HPDE6-E6E7 (cell line): Measurements from ENCODE around the gene COX7A2L.
"Not testable (repeated sequence)": the region's sequence is repeated elsewhere in the genome, so short reads cannot be mapped to it uniquely, and the experiment has no call there.

Experiments
- DNase-seq: peaks from one replicate; pipeline ENCODE4 v3.0.0; 2011; ENCODE audit warnings: missing footprints; ENCODE audit errors: extremely low spot score

The COX7A2L gene

GRCh38 chr2:42339191-42339912, 21.7 kb downstream of the COX7A2L start:
- DNase-seq, result no peak

- no peak for DNase-seq
Observed at GRCh38 chr2:42338567-42339190, 22.3 kb downstream of the COX7A2L start.

DNA sequence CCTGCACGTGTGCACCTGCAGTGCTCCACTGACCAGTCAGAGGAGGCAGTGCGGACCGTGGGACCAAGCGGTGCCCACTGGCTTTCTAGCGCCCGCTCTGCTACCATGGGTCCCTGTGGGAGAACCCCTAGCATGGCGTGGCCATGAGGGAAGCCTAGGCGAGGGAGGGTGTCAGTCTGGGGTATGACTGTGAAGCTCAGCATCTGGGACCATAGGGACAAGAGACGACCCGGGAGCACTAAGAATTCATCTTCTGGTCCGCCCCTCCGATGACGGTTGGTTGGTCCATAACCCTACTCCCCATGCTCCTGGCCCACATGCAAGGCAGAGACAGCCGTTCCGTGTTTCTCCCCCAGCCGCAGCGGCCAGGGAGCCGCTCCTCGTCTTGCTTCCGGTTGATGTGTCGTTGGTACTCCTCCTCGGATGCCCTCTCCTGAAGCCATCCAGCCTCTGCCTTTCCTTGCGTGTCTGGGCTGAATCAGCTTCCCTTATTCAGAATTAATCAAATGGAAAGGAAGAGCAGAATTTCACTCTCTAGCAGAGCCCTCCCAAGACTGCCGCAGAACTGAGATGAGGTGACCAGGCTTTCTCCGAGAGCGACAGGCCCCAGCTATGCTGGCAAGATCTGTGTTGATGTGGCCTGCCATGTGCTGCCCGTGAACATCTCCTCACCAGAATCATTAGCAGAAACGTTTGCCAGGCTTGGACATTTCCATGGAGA, 23.0 kb downstream of the COX7A2L start:
- DNase-seq, result no peak

- no peak for DNase-seq
Observed at GRCh38 chr2:42337356-42337820, 23.6 kb downstream of the COX7A2L start.

DNA sequence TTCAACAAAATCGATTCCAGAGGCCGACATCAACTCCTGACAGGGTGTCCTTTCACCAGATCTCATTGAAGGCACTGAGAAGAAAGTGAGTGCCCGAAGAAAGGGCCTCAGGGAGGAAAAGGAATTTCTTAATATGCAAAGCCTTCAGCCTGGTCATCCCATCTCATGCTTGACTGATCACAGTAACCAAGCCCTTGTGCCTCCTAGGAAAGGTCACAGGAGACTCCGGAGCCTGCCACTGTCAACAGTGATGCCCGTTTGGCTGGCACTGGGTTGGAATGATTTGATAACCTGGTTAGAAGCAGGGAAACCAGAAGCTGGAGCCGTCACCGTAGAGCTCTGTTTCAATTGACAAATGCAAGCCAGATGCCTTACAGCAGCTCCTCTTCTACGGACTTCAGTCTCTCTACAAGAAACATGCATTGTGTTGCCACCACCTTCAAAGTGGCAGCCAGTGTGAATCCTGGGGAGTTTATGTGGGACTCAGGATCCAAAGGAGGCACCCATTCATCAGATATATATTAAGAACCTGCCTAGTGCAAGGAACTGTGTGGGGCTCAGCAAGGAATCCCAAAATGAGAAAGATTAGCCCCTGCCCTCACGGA, 24.6 kb downstream of the COX7A2L start:
- no peak for DNase-seq

GRCh38 chr2:42335514-42336104, 25.4 kb downstream of the COX7A2L start:
- DNase-seq, result no peak

DNA sequence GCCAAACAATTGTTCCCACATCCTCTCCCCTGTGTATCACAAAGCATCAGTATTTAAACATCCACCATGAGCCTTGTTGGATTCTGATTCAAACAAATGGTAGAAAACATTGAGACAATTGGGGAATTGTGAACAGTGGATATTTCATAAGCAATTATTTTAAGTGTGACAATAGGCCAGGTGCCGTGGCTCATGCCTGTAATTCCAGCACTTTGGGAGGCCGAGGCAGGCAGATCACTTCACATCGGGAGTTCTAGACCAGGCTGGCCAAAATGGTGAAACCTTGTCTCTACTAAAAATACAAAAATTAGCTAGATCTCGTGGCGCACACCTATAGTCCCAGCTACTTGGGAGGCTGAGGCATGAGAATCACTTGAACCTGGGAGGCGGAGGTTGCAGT, 26.2 kb downstream of the COX7A2L start:
- DNase-seq, result not testable (repeated sequence)

DNA sequence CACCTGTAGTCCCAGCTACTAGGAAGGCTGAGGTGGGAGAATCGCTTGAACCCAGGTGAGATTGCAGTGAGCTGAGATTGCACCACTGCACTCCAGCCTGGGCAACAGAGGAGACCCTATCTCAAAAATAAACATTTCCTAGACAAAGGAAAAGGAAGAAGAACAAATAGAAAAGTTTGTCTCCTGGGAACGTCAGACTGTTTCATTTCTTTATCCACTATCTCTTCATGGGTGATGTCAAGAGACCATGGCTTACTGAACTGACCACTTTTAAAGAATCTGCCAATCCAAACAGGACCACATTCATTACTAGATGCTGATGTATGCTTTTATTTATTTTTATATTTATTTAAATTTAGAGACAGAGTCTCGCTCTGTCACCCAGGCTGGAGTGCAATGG, 26.8 kb downstream of the COX7A2L start:
- DNase-seq, result no peak

DNA sequence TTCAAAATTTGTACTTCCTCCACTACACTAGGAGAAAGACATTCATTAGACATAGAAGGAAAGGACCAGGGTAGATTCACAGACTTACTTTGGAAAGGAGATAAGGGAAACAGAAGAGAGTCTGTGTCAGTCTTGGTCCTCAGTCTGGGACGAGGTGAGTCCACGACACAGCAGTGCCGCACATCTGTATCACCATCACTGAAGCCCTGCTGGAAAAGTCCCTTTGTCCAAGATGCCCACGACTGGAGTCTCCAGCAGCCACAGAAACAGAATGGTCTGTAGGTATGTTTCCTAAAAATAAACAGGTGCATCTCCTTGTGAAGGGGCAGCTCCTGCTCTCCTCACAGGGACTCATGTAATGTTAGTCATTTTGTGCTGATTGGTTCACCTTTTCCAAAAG, 27.4 kb downstream of the COX7A2L start:
- DNase-seq, result no peak

DNA sequence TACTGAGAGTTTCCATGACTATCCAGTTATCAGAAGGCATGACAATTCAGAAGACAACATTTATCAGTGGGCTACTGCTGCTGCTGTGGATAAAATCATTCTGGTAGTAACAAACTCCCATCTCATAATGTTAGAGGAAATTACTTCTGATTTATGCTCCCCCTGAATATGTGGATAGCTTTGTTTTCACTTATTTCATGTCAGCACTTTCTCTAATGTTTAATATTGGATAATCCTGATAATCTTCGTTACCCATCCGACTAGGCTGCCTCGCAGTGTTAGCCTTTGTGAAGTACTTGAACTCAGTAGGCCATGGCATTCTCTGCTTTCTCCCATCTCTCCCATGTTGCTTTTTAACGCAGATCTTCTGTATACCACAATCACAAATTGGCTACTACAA, 28.4 kb downstream of the COX7A2L start:
- no peak for DNase-seq

- DNase-seq, result no peak
Observed at GRCh38 chr2:42331569-42332284, 29.3 kb downstream of the COX7A2L start.

GRCh38 chr2:42329736-42330135, 31.3 kb downstream of the COX7A2L start:
- no peak for DNase-seq

- no peak for DNase-seq
Observed at GRCh38 chr2:42328923-42329322, 32.1 kb downstream of the COX7A2L start.

DNA sequence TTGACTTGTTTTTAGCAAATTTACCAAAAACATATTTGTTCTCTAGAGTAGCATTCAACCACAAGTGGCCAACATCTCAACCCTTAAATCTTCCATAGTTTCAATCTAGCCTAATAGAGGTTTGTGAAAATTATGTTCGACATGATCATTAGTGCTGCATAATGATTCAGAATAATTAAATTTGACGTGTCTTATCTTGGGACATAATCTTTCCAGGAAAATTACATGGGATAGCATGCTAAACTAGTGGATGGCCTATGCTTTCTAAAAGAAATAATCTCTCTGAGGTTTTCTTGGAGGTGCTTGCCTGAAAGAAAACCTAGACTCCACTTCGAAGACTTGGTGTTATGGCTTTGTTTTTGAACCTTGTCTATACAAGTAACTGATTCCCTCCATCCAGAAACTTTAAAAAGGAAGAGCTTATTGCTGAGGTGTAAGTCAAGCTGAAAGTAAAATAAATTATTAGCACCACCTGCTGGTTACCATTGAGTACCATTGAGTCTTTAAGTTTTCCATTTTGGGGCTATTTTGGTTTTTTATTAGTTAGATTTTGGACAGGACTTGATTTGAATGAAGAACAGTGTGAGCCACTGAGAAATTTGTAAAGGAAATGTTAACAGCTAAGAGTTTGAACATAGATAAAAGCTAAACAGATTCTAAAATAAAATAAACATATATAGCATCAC, 32.7 kb downstream of the COX7A2L start:
- no peak for DNase-seq

- DNase-seq, result no peak
Observed at GRCh38 chr2:42327125-42327524, 33.9 kb downstream of the COX7A2L start.

DNA sequence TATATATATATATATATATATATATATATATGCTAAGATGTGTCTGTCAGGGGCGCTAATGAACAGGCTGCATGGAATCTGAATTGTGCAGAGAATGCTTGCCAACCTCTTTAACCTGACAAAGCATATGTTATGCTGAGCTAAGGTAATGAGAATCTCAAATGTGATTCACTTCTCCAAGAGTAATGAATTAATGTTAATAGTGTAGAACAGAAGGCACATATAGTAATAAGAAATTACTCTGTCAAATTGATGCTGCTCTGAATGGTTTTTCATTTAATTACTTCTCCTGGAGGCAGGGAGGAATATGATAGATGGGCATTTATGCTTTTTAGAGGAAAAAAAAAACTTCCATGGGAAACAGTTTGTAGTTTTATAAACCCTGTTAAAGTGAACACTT, 35.4 kb downstream of the COX7A2L start:
- no peak for DNase-seq

DNA sequence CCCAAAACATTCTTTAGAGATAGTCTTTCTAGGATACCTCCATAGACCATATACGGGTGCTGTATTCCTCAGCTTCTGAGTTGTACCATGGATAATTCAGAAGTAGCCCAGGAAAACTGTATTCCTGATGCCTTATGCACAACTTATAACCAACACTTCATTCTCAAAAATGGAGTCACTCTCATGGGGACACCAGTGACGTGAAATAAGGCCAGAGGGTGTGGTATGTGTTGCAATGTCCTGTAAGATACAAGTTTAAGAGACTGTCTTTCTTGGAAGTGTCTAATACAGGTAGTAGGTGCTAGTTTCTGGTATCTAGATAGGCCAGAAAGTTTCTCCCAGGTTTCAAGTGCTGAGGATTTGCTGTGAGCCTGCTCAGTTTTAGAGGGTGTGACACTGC, 36.1 kb downstream of the COX7A2L start:
- DNase-seq, result no peak

DNA sequence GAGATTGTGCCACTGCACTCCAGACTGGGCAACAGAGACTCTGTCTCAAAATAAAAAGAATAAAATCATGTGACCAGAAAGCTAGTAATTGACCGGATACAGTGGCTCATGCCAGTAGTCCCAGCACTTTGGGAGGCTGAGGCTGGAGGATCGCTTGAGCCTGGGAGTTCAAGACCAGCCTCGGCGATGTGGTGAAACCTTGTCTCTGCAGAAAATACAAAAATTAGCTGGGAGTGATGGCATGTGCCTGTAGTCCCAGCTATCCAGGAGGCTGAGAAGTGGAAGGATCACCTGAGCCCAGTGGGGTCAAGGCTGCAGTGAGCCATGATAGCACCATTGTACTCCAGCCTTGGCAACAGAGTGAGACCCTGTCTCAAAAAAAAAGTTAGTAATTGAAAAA, 36.8 kb downstream of the COX7A2L start:
- no peak for DNase-seq

- DNase-seq, result no peak
Observed at GRCh38 chr2:42321452-42322064, 39.5 kb downstream of the COX7A2L start.

DNA sequence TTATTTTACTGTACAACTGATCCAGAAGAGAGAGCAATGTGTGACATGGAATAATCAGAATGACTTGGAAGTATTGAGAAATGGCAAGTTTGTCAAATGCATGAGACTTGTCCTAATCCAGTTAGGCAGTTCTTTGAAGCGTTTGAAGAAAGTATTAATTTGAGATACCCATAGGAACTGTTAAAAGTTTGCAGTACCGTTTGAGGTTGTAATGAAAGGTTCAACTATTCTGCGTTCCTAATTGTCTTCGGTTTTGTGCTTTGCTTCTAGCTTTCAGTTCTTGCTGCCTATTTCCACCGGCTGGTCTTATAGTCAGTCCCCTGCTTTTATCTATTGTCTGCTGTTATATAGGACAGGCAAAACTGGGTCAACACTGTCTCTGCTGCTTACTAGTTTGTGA, 41.8 kb downstream of the COX7A2L start:
- no peak for DNase-seq
